Cardiac fibroblast (primary cell): ENCODE measurements around the gene KEL.

Experiments used
- DNase-seq, 2 donors: peaks; one replicate each; pipeline versions ENCODE4 v3.0.0 to v3.0.0-alpha.2; 2010; ENCODE audit warnings: low read depth in 2 of 2
- H3K4me3 ChIP-seq, 2 donors: replicated peaks in 1 of 2; 1 replicate in 1 of 2; 2 replicates in 1 of 2; pipeline ENCODE4 v1.5.1; 2011; ENCODE audit warnings: low read depth in 2 of 2, low read length in 2 of 2, mild to moderate bottlenecking in 2 of 2, moderate library complexity in 1 of 2
- TF ChIP-seq, protein P1 (sequence below): IDR thresholded peaks from one replicate; pipeline ENCODE4 v1.5.1; 2011; ENCODE audit warnings: low read depth, mild to moderate bottlenecking, low read length, inconsistent platforms

KEL gene

DNA sequence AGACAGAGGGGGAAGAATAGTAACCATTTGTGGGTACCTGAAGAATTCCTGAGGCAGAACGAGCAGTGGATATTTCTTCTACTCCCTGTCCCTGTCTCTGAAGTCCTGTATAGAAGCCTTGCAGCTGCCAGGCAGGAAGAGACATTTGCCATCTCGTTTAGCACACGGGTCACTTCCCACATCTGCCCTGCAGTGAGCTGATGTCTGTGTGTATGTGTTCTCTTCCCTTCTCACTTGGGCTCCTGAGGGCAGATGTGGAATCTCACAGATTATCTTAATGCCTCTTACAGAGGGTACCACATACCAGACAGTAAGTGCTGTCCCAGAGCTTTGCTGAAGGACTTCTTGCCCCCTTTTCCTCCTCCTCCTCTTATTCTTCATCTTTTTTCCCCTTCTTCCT, 62.5 kb downstream of the KEL start:
- H3K4me3 ChIP-seq = no peak overlapping the region
- TF ChIP-seq, protein P1, sequence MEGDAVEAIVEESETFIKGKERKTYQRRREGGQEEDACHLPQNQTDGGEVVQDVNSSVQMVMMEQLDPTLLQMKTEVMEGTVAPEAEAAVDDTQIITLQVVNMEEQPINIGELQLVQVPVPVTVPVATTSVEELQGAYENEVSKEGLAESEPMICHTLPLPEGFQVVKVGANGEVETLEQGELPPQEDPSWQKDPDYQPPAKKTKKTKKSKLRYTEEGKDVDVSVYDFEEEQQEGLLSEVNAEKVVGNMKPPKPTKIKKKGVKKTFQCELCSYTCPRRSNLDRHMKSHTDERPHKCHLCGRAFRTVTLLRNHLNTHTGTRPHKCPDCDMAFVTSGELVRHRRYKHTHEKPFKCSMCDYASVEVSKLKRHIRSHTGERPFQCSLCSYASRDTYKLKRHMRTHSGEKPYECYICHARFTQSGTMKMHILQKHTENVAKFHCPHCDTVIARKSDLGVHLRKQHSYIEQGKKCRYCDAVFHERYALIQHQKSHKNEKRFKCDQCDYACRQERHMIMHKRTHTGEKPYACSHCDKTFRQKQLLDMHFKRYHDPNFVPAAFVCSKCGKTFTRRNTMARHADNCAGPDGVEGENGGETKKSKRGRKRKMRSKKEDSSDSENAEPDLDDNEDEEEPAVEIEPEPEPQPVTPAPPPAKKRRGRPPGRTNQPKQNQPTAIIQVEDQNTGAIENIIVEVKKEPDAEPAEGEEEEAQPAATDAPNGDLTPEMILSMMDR = no peak
- DNase-seq = no peak

- TF ChIP-seq, protein P1 = no peak
- DNase-seq = no peak
- no peak overlapping the region for H3K4me3 ChIP-seq
These were observed 63.6 kb downstream of the KEL start for GRCh38 chr7:142898377-142899170.

DNA sequence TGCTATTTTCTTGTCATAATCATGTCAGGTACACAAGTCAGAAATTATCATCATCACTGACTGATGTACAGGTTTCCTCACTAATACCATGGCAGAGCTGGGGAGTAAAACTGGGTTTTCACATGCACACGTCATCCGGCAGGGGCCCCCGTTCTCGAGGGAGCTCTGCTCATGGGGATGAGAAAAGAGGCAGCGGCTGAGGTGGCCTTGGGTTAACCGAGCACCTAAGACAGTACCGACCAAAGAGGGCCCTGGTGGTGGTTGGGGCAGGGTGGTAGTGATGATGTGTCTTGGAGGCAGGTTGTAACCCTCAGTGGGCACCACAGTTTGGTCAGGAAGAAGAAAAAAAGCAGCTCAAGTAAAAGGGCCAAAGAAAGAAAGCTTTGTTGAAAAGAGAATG, 64.5 kb downstream of the KEL start:
- no peak for DNase-seq
- TF ChIP-seq, protein P1 = no peak

GRCh38 chr7:142896741-142897379, 65.3 kb downstream of the KEL start:
- no peak overlapping the region for H3K4me3 ChIP-seq
- TF ChIP-seq, protein P1 = no peak
- no peak for DNase-seq

More for the DNA sequence above, 64.5 kb downstream of the KEL start:
- H3K4me3 ChIP-seq = no peak overlapping the region

GRCh38 chr7:142896151-142896550, 66.0 kb downstream of the KEL start:
- DNase-seq = no peak
- no peak overlapping the region for H3K4me3 ChIP-seq
- TF ChIP-seq, protein P1 = no peak

DNA sequence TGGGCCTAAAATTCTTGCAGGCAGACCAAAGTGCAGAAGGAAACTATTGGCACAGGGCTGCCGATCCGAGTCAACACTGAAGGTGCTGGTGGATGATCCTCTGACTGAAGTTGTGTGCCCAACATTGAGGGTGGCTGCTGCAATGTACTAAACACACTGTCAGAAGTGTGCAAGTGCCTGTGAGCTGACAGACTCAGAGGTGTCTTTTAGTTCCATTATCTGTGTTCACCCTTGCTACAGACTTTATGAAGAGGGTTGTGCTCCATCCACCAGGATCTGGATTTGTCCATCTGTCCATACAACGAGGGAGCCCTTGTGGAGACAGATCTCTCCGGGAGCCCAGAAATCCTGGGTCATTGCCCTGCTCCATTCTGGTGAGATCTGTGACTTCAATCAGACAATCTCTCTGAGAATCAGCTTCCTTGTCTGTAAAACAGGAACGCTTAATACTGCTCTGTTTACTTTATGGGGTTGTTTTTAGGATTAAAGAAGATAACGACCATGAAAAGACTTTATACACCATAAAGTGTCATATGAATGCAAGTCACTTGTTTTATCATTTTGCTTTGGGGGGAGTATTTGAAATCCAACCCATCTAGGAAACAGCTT, 67.1 kb downstream of the KEL start:
- no peak overlapping the region for H3K4me3 ChIP-seq
- no peak for DNase-seq
- TF ChIP-seq, protein P1 = no peak
